SK-N-SH (cell line): ENCODE results near the gene TRPM8. TPM values are rescaled to one million over a fixed set of nuclear protein-coding genes. Genes with fewer than 3 reads are reported as not detected.
A peak's percentile ranks its signal among the peaks of the same experiment; 100 is the strongest.

Source experiments
- CTCF ChIA-PET: fragments of 300-600, 350-600 bp; formaldehyde crosslinking; extraction: SDS; loops from one replicate; lab custom pipeline; 2021; lab: Yijun Ruan, JAX
- POLR2A ChIA-PET: fragments of 350-600 bp; sonication (Branson Sonifier 250); formaldehyde crosslinking; extraction: SDS; loops from one replicate; lab custom pipeline; 2020; ENCODE audit warnings: antibody characterized with exemption, inconsistent platforms; lab: Yijun Ruan, JAX
- DNase-seq: peaks from one replicate; pipeline ENCODE4 v3.0.0; 2012
- H2AFZ ChIP-seq: fragments of 200-600 bp; sonication (generic); 2 replicates; pipeline ENCODE4 v1.8.1; 2016; ENCODE audit warnings: antibody characterized with exemption, mild to moderate bottlenecking, low read depth
- H3F3A ChIP-seq: fragments of 200-600 bp; sonication (generic); replicated peaks from 2 replicates; pipeline ENCODE3; 2016; ENCODE audit warnings: antibody characterized with exemption, mild to moderate bottlenecking; ENCODE audit not compliant: insufficient read depth
- H3K27ac ChIP-seq, 2 experiments: fragments of 200-500 bp in 1 of 2; fragments of 200-600 bp in 1 of 2; sonication (Bioruptor generic) in 1 of 2; sonication (generic), shearing (Covaris generic) in 1 of 2; 2 replicates each; pipeline versions ENCODE4 v1.5.1 to v1.6.1; 2014 to 2016; ENCODE audit warnings: low read depth in 2 of 2, inconsistent platforms in 1 of 2, low read length in 1 of 2, mild to moderate bottlenecking in 1 of 2, mixed read lengths in 1 of 2
- H3K27me3 ChIP-seq: fragments of 200-600 bp; sonication (generic), shearing (Covaris generic); 2 replicates; pipeline ENCODE4 v1.6.1; 2016; ENCODE audit warnings: mixed run types; ENCODE audit not compliant: insufficient read depth
- H3K36me3 ChIP-seq, 2 experiments: fragments of 200-500 bp in 1 of 2; fragments of 200-600 bp in 1 of 2; sonication (Bioruptor generic) in 1 of 2; sonication (generic) in 1 of 2; replicated peaks in 1 of 2; 2 replicates each; pipeline versions ENCODE3 to v1.5.1; 2014 to 2016; ENCODE audit warnings: low read length in 1 of 2, mild to moderate bottlenecking in 1 of 2; ENCODE audit not compliant: insufficient read depth in 2 of 2, control insufficient read depth in 1 of 2
- H3K4me1 ChIP-seq, 2 experiments: fragments of 200-500 bp in 1 of 2; fragments of 200-600 bp in 1 of 2; sonication (Bioruptor generic) in 1 of 2; sonication (generic), shearing (Covaris generic) in 1 of 2; 2 replicates each; pipeline versions ENCODE4 v1.5.1 to v1.6.1; 2014 to 2016; ENCODE audit warnings: low read depth in 1 of 2, low read length in 1 of 2, mixed run types in 1 of 2; ENCODE audit not compliant: insufficient read depth in 2 of 2, control insufficient read depth in 1 of 2
- H3K4me2 ChIP-seq: fragments of 200-600 bp; sonication (generic), shearing (Covaris generic); 2 replicates; pipeline ENCODE4 v1.6.1; 2017; ENCODE audit warnings: mixed run types
- H3K4me3 ChIP-seq, 2 experiments: fragments of 200-500 bp in 1 of 2; fragments of 200-600 bp in 1 of 2; sonication (Bioruptor generic) in 1 of 2; sonication (generic), shearing (Covaris generic) in 1 of 2; 2 replicates each; pipeline versions ENCODE4 v1.5.1 to v1.8.1; 2014 to 2016; ENCODE audit warnings: low read depth in 2 of 2, inconsistent platforms in 1 of 2, low read length in 1 of 2, mild to moderate bottlenecking in 1 of 2, mixed read lengths in 1 of 2, moderate library complexity in 1 of 2
- H3K79me2 ChIP-seq: fragments of 200-600 bp; sonication (generic); 2 replicates; pipeline ENCODE4 v1.8.1; 2017; ENCODE audit warnings: mild to moderate bottlenecking; ENCODE audit not compliant: insufficient read depth
- H3K9ac ChIP-seq: fragments of 200-600 bp; sonication (generic); 2 replicates; pipeline ENCODE4 v1.6.1; 2017; ENCODE audit warnings: mixed run types
- H3K9me2 ChIP-seq: fragments of 200-600 bp; sonication (generic); 2 replicates; pipeline ENCODE4 v1.6.1; 2017; ENCODE audit warnings: mixed run types
- H3K9me3 ChIP-seq: fragments of 200-600 bp; sonication (generic); 2 replicates; pipeline ENCODE4 v1.6.1; 2017; ENCODE audit warnings: mixed run types, mild to moderate bottlenecking, moderate library complexity
- H4K20me1 ChIP-seq: fragments of 200-600 bp; sonication (generic); 2 replicates; pipeline ENCODE4 v1.6.1; 2017; ENCODE audit warnings: mild to moderate bottlenecking, mixed run types; ENCODE audit not compliant: insufficient read depth
- CHD2 ChIP-seq: fragments of 150-350 bp; IDR thresholded peaks from 2 replicates; pipeline ENCODE4 v1.6.1; 2018; ENCODE audit warnings: low read length; ENCODE audit not compliant: partially characterized antibody
- FOXJ3 ChIP-seq: sonication (generic); formaldehyde crosslinking; IDR thresholded peaks from 2 replicates; pipeline ENCODE4 v1.5.1; 2020; ENCODE audit warnings: mild to moderate bottlenecking, missing genetic modification reagents
- FOXM1 ChIP-seq: IDR thresholded peaks from 2 replicates; pipeline ENCODE4 v1.4.0; 2012; ENCODE audit warnings: low read depth, mild to moderate bottlenecking
- GABPA ChIP-seq: IDR thresholded peaks from 2 replicates; pipeline ENCODE4 v1.4.0; 2012; ENCODE audit warnings: low read depth, mild to moderate bottlenecking
- GATA2 ChIP-seq: sonication (generic); formaldehyde crosslinking; IDR thresholded peaks from 2 replicates; pipeline ENCODE4 v1.5.0; 2020; ENCODE audit warnings: mild to moderate bottlenecking, missing genetic modification reagents
- IRF3 ChIP-seq: fragments of 150-350 bp; IDR thresholded peaks from 2 replicates; pipeline ENCODE4 v1.6.1; 2016; ENCODE audit warnings: mild to moderate bottlenecking, low read depth, low read length
- JUND ChIP-seq: IDR thresholded peaks from 2 replicates; pipeline ENCODE4 v1.4.0; 2012
- MEF2A ChIP-seq: IDR thresholded peaks from 2 replicates; pipeline ENCODE4 v1.4.0; 2012; ENCODE audit warnings: low read depth, borderline replicate concordance
- MXI1 ChIP-seq: IDR thresholded peaks from 2 replicates; pipeline ENCODE4 v1.6.1; 2012; ENCODE audit warnings: mild to moderate bottlenecking, low read depth, low read length, improper control_type of control experiment
- NFIC ChIP-seq: IDR thresholded peaks from 2 replicates; pipeline ENCODE4 v1.4.0; 2012; ENCODE audit warnings: borderline replicate concordance
- RAD21 ChIP-seq: IDR thresholded peaks from 2 replicates; pipeline ENCODE4 v1.6.1; 2012; ENCODE audit warnings: mild to moderate bottlenecking, low read length
- RCOR1 ChIP-seq: fragments of 150-350 bp; IDR thresholded peaks from 2 replicates; pipeline ENCODE4 v1.6.1; 2017; ENCODE audit warnings: antibody characterized with exemption, low read length
- RXRA ChIP-seq: IDR thresholded peaks from 2 replicates; pipeline ENCODE4 v1.4.0; 2012; ENCODE audit warnings: low read depth, mild to moderate bottlenecking, borderline replicate concordance
- SIN3A ChIP-seq: IDR thresholded peaks from 2 replicates; pipeline ENCODE4 v1.6.1; 2012; ENCODE audit warnings: low read depth, mild to moderate bottlenecking, low read length, moderate library complexity, borderline replicate concordance
- SMC3 ChIP-seq: IDR thresholded peaks from 2 replicates; pipeline ENCODE4 v1.6.1; 2012; ENCODE audit warnings: low read depth, low read length, improper control_type of control experiment
- TAF1 ChIP-seq: IDR thresholded peaks from 2 replicates; pipeline ENCODE4 v1.6.1; 2012; ENCODE audit warnings: low read depth, mild to moderate bottlenecking, low read length, moderate library complexity, borderline replicate concordance
- TCF12 ChIP-seq: IDR thresholded peaks from 2 replicates; pipeline ENCODE4 v1.4.0; 2012
- USF2 ChIP-seq: fragments of 150-350 bp; IDR thresholded peaks from 2 replicates; pipeline ENCODE4 v1.6.1; 2017; ENCODE audit warnings: antibody characterized with exemption, low read length, low read depth, borderline replicate concordance
- ZBTB33 ChIP-seq: IDR thresholded peaks from 2 replicates; pipeline ENCODE4 v1.4.0; 2012; ENCODE audit warnings: low read depth, borderline replicate concordance
- WGBS: methylation state at CpG from one replicate; pipeline ENCODE4 v1.1.6; 2017; ENCODE audit warnings: low lambda C conversion rate; 5-methylcytosine and 5-hydroxymethylcytosine counted together
- polyA plus RNA-seq, 3 experiments: library from polyadenylated mRNA; depleted of rRNA; stranded (reverse); fragments of >200 nt; gene quantifications; 2 replicates each; pipeline ENCODE4 v1.2.3, GENCODE V29; 2012

The TRPM8 gene
- polyA plus RNA-seq, 1 of the 3 experiments (the other 2 are of a cell fraction) = 0.85 TPM

GRCh38 chr2:234006501-234006900, 89.3 kb downstream of the TRPM8 start (continued):
- TF ChIP-seq FOXM1 = no peak

GRCh38 chr2:234014427-234014826, 97.3 kb downstream of the TRPM8 start:
- no peak overlapping the region for H3K4me2 ChIP-seq
- H3K27me3 ChIP-seq = no peaks in the 10 kb centered on the region
- 0 out of 2 replicates have a peak overlapping the region, but pooled peaks have one; percentile 12 for H2AFZ ChIP-seq
- 0 out of 4 replicates have a peak, but pooled peaks cover 0 to 8% of the 10 kb centered on the region in 2 experiments for H3K4me1 ChIP-seq
- POLR2A ChIA-PET = no interaction called here
- WGBS = 80% methylated on average over 1 of the region's 1 CpG
- H3F3A ChIP-seq = no peaks in the 10 kb centered on the region
- H3K9me2 ChIP-seq = no peaks in the 10 kb centered on the region
- no peak overlapping the region for H3K9ac ChIP-seq
- DNase-seq = no peak
- no peaks in the 10 kb centered on the region for H3K36me3 ChIP-seq
- CTCF ChIA-PET = interaction anchor here (1.1 kb wide), 1 partner anchor 121 kb away, joined by 3 read pairs; no protein-coding TSS in a partner anchor
- no peak overlapping the region for H3K4me3 ChIP-seq
- TF ChIP-seq GATA2 (CRISPR knock-in tag) (no peak), GABPA (no peak), IRF3 (no peak), SMC3 (no peak), TCF12 (no peak), TAF1 (no peak), FOXJ3 (CRISPR knock-in tag) (no peak), JUND (no peak)
- H3K9me3 ChIP-seq = no peaks in the 10 kb centered on the region
- no peak overlapping the region for H3K27ac ChIP-seq
- no peaks in the 10 kb centered on the region for H4K20me1 ChIP-seq
- H3K79me2 ChIP-seq = no peaks in the 10 kb centered on the region

GRCh38 chr2:234015861-234016260, 98.7 kb downstream of the TRPM8 start:
- POLR2A ChIA-PET = no interaction called here
- H3K27me3 ChIP-seq = no peaks in the 10 kb centered on the region
- H3K9ac ChIP-seq = no peak overlapping the region
- H2AFZ ChIP-seq = no peak overlapping the region
- 88% methylated on average over 3 of the region's 3 CpGs for WGBS
- 0 out of 4 replicates have a peak, but pooled peaks cover 0 to 8% of the 10 kb centered on the region in 2 experiments for H3K4me1 ChIP-seq
- no peak overlapping the region for H3K4me3 ChIP-seq
- H3K4me2 ChIP-seq = no peak overlapping the region
- no peaks in the 10 kb centered on the region for H4K20me1 ChIP-seq
- CTCF ChIA-PET = no interaction called here
- no peak for DNase-seq
- no peaks in the 10 kb centered on the region for H3K36me3 ChIP-seq
- H3K9me2 ChIP-seq = no peaks in the 10 kb centered on the region
- H3K9me3 ChIP-seq = no peaks in the 10 kb centered on the region
- no peak overlapping the region for H3K27ac ChIP-seq
- H3F3A ChIP-seq = no peaks in the 10 kb centered on the region
- H3K79me2 ChIP-seq = no peaks in the 10 kb centered on the region
- TF ChIP-seq RXRA = no peak
- TF ChIP-seq RCOR1 = no peak
- TF ChIP-seq MEF2A = no peak
- TF ChIP-seq IRF3 = no peak
- no peak for TF ChIP-seq CHD2
- TF ChIP-seq MXI1 = no peak
- no peak for TF ChIP-seq USF2
- TF ChIP-seq RAD21 = no peak
- TF ChIP-seq ZBTB33 = no peak
- no peak for TF ChIP-seq SIN3A
- no peak for TF ChIP-seq NFIC
- TF ChIP-seq TCF12 = no peak
- no peak for TF ChIP-seq GABPA
- no peak for TF ChIP-seq GATA2 (CRISPR knock-in tag)
